ENCODE data around the gene SLC15A5.

GRCh38 chr12:16184681-16185080, 92.8 kb downstream of the SLC15A5 start:
- TF ChIP-seq CTCF (IDR thresholded peaks at IDR 0.05) (no peak), POLR2A (IDR thresholded peaks at IDR 0.05) (no peak), POLR2AphosphoS5 (IDR thresholded peaks at IDR 0.05) (no peak), EP300 (IDR thresholded peaks at IDR 0.05) (no peak)

Data from suprapubic skin (tissue), 4 donors.